Amniotic stem cell (primary cell): ENCODE measurements around the gene STRN3.
"Not testable (repeated sequence)": the region's sequence is repeated elsewhere in the genome, so short reads cannot be mapped to it uniquely, and the experiment has no call there.

Source experiments
- DNase-seq: peaks from one replicate; lab custom pipeline; 2025; lab: John Stamatoyannopoulos, UW

The STRN3 gene

DNA sequence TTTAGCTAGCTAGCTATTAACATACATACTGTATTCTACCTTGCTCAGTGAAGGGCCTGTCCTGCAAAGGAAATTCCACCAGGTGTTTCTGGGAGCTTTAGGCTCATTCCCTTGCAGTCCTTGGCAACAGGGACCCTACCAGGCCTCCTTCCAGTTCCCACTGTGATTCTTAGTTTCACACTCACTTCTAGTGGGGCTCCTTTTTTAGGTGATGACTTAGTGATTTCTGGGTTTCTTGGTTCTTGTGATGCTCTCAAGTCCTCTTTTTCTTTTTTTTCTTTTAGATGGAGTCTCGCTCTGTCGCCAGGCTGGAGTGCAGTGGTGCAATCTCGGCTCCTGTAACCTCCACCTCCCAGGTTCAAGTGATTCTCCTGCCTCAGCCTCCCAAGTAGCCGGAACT lies 10.4 kb upstream of the STRN3 start:
- DNase-seq = no peak

- no peak for DNase-seq
Observed at GRCh38 chr14:31030469-31030868, 4.3 kb upstream of the STRN3 start.

- DNase-seq = no peak
Observed at GRCh38 chr14:31029016-31029970, 3.1 kb upstream of the STRN3 start.

DNA sequence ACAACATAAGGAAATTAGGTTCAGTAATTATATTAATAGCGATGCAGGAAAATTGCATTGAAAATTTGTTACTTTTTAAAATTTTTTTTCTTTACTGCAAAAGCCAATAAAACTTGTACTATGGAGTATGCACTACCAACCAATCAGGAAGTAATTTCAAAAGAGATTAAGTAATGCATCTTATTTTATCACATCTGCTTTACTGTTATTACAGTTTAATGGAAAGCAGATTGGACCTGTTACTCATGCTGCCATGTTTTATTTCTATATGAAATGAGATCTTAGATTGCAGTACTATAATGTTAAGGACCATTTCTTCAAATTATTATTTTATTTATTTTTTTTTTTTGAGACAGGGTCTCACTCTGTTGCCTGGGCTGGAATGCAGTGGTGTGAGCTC lies 1.7 kb upstream of the STRN3 start:
- DNase-seq = no peak

DNA sequence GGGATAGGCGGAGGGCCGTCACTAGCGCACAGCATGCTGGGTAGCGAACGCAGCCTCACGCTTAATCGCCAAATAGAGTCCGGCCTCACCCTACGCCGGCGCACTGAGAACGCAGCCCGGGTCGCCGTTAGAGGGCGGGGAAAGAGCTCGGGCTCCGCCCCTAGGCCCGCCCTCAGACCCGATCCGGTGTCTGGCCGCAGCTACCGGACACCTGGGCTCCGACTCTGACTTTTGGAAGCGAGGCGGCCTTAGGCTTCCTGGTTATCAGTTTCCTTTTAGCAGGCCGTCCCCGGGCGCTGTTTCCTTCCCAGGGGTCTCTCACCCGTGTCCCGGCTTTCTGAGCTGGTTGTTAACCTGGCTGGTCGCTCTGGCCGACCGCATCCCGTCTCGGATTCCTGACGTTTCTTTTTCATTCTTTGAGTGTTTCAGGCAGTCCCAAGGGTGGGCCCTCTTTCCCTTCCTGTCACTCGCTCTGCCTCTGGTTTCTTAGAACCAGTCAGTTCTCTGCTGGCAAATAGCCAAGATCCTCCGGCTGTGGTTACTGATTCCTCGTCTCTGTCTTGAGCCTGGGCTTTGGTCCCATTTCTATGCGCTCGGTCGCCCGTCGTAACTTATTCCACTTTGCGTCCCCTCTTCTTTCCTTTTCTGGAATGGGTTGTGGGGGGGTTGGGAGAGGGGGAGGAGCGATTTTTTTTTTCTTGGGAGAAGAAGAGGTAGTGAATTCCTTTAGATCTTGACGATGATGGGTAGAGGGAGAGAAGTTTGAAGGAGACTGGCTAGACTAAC lies 464 bp upstream of the STRN3 start:
- peak; percentile 87 for DNase-seq

- DNase-seq = no peak
Observed at GRCh38 chr14:31025367-31026076, 657 bp downstream of the STRN3 start, which contains the start of gene AP4S1. Gene AP4S1 (plus strand): TSS chr14:31025649. CDS start chr14:31066197, 40,548 bp downstream.

DNA sequence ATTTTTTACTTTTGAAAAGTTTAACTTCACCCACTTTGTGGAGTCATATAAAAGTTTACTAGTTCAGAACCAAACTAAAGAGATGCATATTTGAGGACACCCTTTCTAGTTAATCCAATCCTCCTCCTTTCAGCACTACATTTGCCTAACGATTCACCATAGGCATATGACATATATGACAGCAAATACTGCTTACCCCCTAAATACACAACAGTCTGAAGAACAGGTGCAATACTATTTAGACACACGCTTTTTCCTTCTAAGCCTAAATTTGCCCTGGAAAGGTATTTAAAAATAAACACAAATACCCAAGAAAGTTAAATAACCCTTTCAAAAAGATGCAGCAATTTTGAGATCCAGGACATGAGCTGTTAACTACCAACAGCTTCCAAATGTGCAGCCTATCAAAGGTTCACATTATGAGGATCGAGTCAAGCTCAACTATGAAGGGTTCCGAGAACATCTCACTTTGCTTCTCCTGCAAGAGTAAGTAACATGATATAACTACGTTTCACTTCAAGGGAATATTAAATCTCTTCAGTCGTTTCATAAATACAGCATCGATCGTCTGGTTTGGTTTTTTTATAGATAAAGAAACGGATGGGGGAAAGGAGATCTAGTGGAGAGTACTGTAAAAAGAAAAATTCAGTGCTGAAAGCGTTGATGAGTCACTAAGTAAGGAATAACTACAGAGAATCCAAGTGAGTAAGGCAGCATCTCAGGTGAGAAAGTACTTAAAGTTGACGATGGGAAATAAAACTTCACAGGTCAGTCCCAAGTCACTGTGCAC lies 1.4 kb downstream of the STRN3 start:
- no peak for DNase-seq

DNA sequence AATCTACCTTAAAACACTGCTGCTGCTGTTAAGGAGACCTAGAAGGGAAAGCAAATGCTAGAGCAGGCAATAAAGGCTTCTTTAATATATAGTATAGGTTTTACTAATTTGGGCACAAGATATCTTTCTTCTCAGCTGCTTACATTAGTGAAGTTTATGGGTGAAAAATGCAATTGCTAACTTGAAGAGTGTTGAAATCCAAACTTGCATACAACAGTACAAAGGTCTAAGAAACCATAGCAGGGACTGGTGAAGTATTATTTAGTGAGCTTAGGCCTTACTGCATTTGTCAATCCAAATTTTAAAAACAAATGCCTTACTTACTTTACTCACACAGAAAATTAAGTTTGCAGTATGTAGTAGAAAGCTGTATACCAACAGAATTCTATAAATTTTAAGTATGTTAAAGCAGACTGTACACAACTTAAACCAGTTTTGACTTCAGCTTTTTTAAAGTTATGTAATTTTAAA lies 2.1 kb downstream of the STRN3 start:
- DNase-seq = no peak

DNA sequence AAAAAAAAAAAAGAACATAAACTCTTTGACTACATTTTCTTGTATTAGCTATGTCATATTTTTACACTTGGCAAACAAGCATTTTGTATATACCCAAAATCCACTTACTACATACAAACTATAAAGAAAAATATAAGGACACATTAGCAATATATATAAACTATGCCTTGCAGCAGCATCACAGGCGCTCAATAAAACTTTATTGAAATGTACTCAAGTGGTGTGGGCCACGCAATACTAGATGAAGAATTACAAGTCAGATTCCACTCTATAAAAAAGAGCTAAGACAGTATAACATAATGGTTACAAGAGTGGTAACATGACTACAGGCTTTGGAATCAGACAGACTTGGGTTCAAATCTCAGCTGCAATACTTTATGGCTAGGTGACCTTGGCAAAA lies 3.8 kb downstream of the STRN3 start:
- DNase-seq = no peak

GRCh38 chr14:31021576-31021949 lies 4.6 kb downstream of the STRN3 start:
- DNase-seq = no peak

- no peak for DNase-seq
Observed at GRCh38 chr14:31020834-31021575, 5.2 kb downstream of the STRN3 start.

DNA sequence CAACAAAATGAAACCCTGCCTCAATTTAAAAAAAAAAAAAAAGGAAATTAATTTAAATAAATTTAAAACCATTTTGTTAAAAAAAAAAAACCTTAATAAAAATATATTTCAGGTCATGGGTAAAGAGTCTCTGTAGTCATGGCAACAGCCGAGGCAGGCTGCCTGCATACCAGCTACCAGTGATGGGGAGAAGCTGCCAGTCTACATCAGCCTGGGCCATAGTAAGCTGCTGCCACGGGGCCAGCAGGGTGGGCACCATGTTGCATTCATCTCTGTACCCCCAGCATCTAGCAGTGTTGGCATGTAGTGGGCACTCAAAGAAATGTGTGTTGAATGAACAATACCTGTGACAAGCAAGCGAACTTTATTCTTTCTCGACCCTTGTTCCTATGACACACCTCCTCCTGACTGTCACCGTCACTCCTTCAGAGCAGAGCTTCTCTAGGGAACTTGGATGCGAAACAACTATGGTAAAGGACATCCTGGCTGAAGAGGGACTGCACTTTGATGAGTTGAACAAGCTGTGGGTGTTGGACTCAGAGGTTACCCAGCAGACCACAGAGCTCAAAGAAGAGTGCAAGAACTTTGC lies 8.0 kb downstream of the STRN3 start:
- no peak for DNase-seq

DNA sequence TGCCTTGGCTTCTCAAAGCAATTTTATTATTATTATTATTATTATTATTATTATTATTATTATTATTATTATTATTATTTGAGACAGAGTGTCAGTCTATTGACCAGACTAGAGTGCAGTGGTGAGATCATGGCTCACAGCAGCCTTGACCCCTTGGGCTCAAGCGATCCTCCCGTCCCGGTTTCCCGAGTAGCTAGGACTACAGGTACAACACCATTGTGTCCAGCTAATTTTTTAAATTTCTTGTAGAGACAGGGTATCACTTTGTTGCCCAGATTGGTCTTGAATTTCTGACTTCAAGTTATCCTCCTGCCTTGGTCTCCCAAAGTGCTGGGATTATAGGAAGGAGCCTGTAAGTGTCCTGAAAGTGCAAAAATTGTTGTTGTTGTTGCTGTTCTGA lies 12.3 kb downstream of the STRN3 start:
- DNase-seq = no peak

GRCh38 chr14:31010935-31011334 lies 15.2 kb downstream of the STRN3 start:
- no peak for DNase-seq

DNA sequence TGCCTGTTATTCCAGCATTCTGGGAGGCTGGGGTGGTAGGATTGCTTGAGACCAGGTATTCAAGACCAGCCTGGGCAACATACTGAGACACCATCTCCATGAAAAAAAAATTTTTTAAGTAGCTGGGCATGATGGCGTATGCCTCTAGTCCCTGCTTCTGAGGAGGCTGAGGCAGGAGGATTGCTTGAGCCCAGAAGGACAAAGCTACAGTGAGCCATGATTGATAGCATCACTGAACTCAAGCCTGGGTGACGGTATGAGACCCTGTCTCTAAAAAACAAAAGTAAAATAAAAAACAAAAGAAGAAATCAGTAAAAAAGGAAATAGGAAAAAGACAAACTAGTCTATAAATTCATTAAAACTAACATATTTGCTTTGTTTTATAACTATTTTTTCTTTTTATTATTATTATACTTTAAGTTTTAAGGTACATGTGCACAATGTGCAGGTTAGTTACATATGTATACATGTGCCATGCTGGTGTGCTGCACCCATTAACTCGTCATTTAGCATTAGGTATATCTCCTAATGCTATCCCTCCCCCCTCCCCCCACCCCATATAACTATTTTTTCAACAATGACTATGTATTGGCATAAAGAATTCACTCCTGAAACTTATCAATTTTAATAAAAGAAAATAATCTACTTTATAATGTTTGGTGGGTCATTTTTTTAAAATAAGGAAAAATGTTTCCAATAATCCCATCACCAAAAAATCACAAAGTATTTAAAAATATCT lies 16.2 kb downstream of the STRN3 start:
- DNase-seq = no peak

DNA sequence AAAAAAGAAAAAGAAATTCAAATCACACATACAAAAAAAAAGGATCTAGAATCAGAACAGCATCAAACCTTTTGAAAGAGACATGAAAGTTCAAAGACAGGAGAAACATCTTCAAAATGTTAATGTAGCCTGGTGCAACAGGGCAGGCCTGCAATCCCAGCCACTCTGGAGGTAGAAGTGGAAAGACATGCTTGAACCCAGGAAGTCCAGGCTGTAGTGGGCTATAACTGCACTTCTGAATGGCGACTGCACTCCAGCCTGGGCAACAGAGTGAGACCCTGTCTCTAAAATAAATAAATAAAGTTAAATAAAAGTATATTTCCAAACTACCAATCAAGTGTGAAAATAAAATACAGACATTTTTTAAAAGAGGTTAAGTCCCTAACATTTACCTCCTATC lies 19.5 kb downstream of the STRN3 start:
- no peak for DNase-seq

- not testable (repeated sequence) for DNase-seq
Observed at GRCh38 chr14:31004007-31004406, 22.2 kb downstream of the STRN3 start.

- no peak for DNase-seq
Observed at GRCh38 chr14:31003284-31003683, 22.9 kb downstream of the STRN3 start.

GRCh38 chr14:31001339-31001658 lies 24.9 kb downstream of the STRN3 start:
- no peak for DNase-seq
